Stimulated activated memory B cell treated with anti-CD40 and anti-IgM and Interleukin-4, amounts not matched to agents 10 μg/mL and 1 μg/mL and 100 μg/mL, for 72 hours (primary cell): ENCODE measurements around the gene FAM120C.

Experiments used
- ATAC-seq: fragments of 150-1000 bp; cut with Tn5 transposase; 2 replicates; pipeline ENCODE4 v1.10.0; 2021
- H3K27ac Mint-ChIP-seq: one replicate; pipeline ENCODE4 v1.8.0; 2022; ENCODE audit warnings: mild to moderate bottlenecking, mixed read lengths
- H3K27me3 Mint-ChIP-seq: one replicate; pipeline ENCODE4 v1.8.0; 2022; ENCODE audit warnings: mixed read lengths
- H3K36me3 Mint-ChIP-seq: one replicate; pipeline ENCODE4 v1.8.0; 2022; ENCODE audit warnings: mixed read lengths
- H3K4me1 Mint-ChIP-seq: one replicate; pipeline ENCODE4 v1.8.0; 2022; ENCODE audit warnings: mixed read lengths
- H3K4me3 Mint-ChIP-seq: one replicate; pipeline ENCODE4 v1.8.0; 2022; ENCODE audit warnings: mild to moderate bottlenecking, moderate library complexity, mixed read lengths
- H3K9me3 Mint-ChIP-seq: one replicate; pipeline ENCODE4 v1.8.0; 2022; ENCODE audit warnings: mixed read lengths

FAM120C gene

GRCh38 chrX:54029529-54030143 is 153.4 kb downstream of the FAM120C start:
- Mint-ChIP-seq H3K4me1 (no peaks in the 10 kb centered on the region), H3K27ac (no peak overlapping the region), H3K9me3 (no peaks in the 10 kb centered on the region), H3K27me3 (no peaks in the 10 kb centered on the region), H3K36me3 (peaks cover 70% of the 10 kb centered on the region), H3K4me3 (no peak overlapping the region)
- ATAC-seq: no peak

- Mint-ChIP-seq H3K9me3 (no peaks in the 10 kb centered on the region), H3K27ac (no peak overlapping the region), H3K36me3 (peaks cover 52% of the 10 kb centered on the region), H3K4me1 (no peaks in the 10 kb centered on the region), H3K4me3 (no peak overlapping the region), H3K27me3 (no peaks in the 10 kb centered on the region)
- no peak for ATAC-seq
Observed at GRCh38 chrX:54024350-54024749, 158.7 kb downstream of the FAM120C start.
